ENCODE measurements around the gene SAMD4A.

DNA sequence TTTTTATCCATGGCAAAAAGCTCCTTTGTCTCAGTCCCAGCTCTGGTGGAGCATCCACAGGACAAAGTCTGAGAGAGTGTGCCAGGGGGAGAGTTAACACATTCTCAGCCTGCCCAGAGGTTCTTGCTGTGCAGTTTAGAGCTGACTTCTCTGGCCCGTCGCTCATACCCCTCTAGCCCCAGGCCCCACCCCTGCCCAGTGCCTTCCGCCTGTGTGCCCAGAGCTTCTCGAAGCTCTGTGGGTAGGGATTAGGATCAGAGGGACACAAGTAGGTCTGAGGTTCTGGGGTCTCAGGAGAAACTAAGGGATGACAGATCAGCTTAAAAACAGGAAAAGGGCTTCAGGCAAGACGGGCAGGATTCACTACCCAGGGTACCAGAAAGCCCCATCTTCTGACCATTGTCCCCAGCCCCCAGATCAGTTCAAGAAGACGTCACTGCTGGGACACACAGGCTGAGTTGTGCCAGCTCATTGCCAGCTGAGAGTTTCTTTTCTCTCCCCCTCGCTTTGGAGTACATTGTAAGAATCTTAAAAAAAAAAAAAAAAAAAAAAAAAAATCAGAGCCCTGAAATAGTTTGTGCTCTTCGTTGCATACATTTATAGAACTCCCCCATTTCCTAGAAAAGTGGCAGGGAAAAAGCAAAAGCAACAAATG, 208.7 kb downstream of the SAMD4A start:
- no peak for TF ChIP-seq POLR2A (IDR thresholded peaks at IDR 0.05; ENCODE audit: low read length)
- TF ChIP-seq RAD21 (conservative IDR thresholded peaks at IDR 0.05 in 1 of 2, IDR thresholded peaks at IDR 0.05 in 1 of 2): no peak
- TF ChIP-seq, protein P1, sequence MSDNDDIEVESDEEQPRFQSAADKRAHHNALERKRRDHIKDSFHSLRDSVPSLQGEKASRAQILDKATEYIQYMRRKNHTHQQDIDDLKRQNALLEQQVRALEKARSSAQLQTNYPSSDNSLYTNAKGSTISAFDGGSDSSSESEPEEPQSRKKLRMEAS (IDR thresholded peaks at IDR 0.05): no peak

Data from A549 (cell line).